Mesendoderm (in vitro differentiated cells): ENCODE data around the gene NSMF.

Experiments used
- DNase-seq: peaks from one replicate; pipeline ENCODE4 v3.0.0; 2013
- H2AK5ac ChIP-seq: 2 replicates; pipeline ENCODE4 v1.6.1; 2013; ENCODE audit warnings: low read length, inconsistent platforms
- H2BK120ac ChIP-seq: 2 replicates; pipeline ENCODE4 v1.6.1; 2013; ENCODE audit warnings: low read depth, mild to moderate bottlenecking, low read length, moderate library complexity, mixed read lengths
- H2BK15ac ChIP-seq: replicated peaks from 2 replicates; pipeline ENCODE4 v1.6.1; 2013; ENCODE audit warnings: low read depth, mild to moderate bottlenecking, moderate library complexity
- H2BK5ac ChIP-seq: 2 replicates; pipeline ENCODE4 v1.6.1; 2013; ENCODE audit warnings: low read length, inconsistent platforms
- H3K18ac ChIP-seq: 2 replicates; pipeline ENCODE4 v1.6.1; 2013; ENCODE audit warnings: mild to moderate bottlenecking, low read length, mixed read lengths
- H3K23ac ChIP-seq: one replicate; pipeline ENCODE4 v1.6.1; 2013; ENCODE audit warnings: low read length
- H3K27ac ChIP-seq: 2 replicates; pipeline ENCODE4 v1.5.1; 2013; ENCODE audit warnings: low read depth, mild to moderate bottlenecking, inconsistent platforms, low read length, moderate library complexity
- H3K27me3 ChIP-seq: 2 replicates; pipeline ENCODE4 v1.6.1; 2013; ENCODE audit warnings: low read length, control low read depth, mild to moderate bottlenecking, inconsistent platforms; ENCODE audit not compliant: insufficient read depth, poor library complexity
- H3K36me3 ChIP-seq: 2 replicates; pipeline ENCODE4 v1.6.1; 2013; ENCODE audit warnings: low read length, inconsistent platforms; ENCODE audit not compliant: control insufficient read depth, insufficient read depth
- H3K4ac ChIP-seq: one replicate; pipeline ENCODE4 v1.6.1; 2013; ENCODE audit warnings: low read depth, mild to moderate bottlenecking, low read length, moderate library complexity
- H3K4me1 ChIP-seq: 2 replicates; pipeline ENCODE4 v1.6.1; 2013; ENCODE audit warnings: low read depth, low read length, inconsistent platforms; ENCODE audit not compliant: control insufficient read depth
- H3K4me2 ChIP-seq: 2 replicates; pipeline ENCODE4 v1.6.1; 2013; ENCODE audit warnings: low read length
- H3K4me3 ChIP-seq: 2 replicates; pipeline ENCODE4 v1.5.1; 2013; ENCODE audit warnings: mild to moderate bottlenecking, low read length
- H3K56ac ChIP-seq: one replicate; pipeline ENCODE4 v1.6.1; 2013; ENCODE audit warnings: low read length
- H3K79me1 ChIP-seq: 2 replicates; pipeline ENCODE4 v1.6.1; 2013; ENCODE audit warnings: low read length, inconsistent platforms
- H3K79me2 ChIP-seq: 2 replicates; pipeline ENCODE4 v1.6.1; 2013; ENCODE audit warnings: mild to moderate bottlenecking, low read length; ENCODE audit not compliant: control insufficient read depth, insufficient read depth
- H3K9ac ChIP-seq: 2 replicates; pipeline ENCODE4 v1.6.1; 2013; ENCODE audit warnings: low read length, inconsistent platforms
- H4K5ac ChIP-seq: one replicate; pipeline ENCODE4 v1.6.1; 2013; ENCODE audit warnings: low read length
- H4K8ac ChIP-seq: one replicate; pipeline ENCODE4 v1.6.1; 2013; ENCODE audit warnings: low read depth, mild to moderate bottlenecking, control low read depth, low read length, moderate library complexity
- WGBS: extraction: QIAGEN DNeasy Blood & Tissue Kit; methylation state at CpG from one replicate; pipeline ENCODE4 v1.1.7; 2013; ENCODE audit warnings: low lambda C conversion rate, missing lambda C conversion rate; ENCODE audit not compliant: insufficient coverage; ENCODE audit errors: extremely low coverage; 5-methylcytosine and 5-hydroxymethylcytosine counted together

NSMF gene

GRCh38 chr9:137433349-137433915, 25.7 kb downstream of the NSMF start:
- Histone ChIP-seq H4K8ac (no peak overlapping the region), H3K4me2 (no peak overlapping the region), H3K27ac (no peak overlapping the region), H3K4me1 (no peaks in the 10 kb centered on the region), H2BK15ac (no peak overlapping the region), H3K56ac (no peak overlapping the region), H3K79me2 (no peaks in the 10 kb centered on the region), H2BK120ac (no peak overlapping the region), H2AK5ac (no peak overlapping the region), H3K18ac (no peak overlapping the region), H3K4ac (no peak overlapping the region), H4K5ac (no peak overlapping the region), H2BK5ac (no peak overlapping the region), H3K4me3 (no peak overlapping the region), H3K36me3 (no peaks in the 10 kb centered on the region), H3K79me1 (no peaks in the 10 kb centered on the region), H3K9ac (no peak overlapping the region), H3K23ac (no peak overlapping the region), H3K27me3 (no peaks in the 10 kb centered on the region)
- no peak for DNase-seq
- no CpG with 5 or more reads among the region's 19 CpGs for WGBS

DNA sequence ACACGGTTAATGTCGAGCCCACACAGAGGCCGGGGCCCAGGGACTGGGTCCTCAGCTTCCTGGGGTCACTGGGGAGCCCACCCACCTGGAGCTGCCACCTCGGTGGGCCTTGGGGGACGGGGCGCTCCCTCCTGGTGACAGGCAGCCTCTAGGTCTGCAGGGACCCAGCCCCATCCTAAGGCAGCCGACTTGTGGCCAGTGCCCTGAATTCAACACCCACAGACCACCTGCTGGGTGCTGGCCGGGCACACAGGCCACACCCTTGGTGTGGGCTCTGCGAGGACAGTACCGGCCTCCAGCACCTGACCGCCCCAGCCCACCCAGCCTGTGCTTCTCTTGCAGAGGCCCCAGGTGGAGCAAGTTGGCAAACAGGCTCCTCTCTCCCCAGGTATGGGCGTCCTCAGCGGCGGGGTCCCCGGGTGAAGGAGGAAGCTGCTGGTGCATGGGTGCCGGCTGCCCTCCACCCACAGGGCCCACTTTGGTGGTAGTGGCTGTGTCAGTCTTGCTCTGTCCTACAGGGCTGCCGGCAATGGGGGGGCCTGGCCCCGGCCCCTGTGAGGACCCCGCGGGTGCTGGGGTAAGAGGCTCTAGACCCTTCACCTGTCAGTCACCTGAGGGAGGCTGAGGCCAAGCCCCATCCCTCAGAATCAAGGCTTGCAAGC, 26.3 kb downstream of the NSMF start:
- Histone ChIP-seq H3K4me2 (no peak overlapping the region), H3K4ac (no peak overlapping the region), H2BK120ac (no peak overlapping the region), H2BK15ac (no peak overlapping the region), H3K9ac (no peak overlapping the region), H3K18ac (no peak overlapping the region), H3K56ac (no peak overlapping the region), H3K36me3 (no peaks in the 10 kb centered on the region), H2BK5ac (no peak overlapping the region), H3K27ac (no peak overlapping the region), H4K8ac (no peak overlapping the region), H2AK5ac (no peak overlapping the region), H3K79me1 (no peaks in the 10 kb centered on the region), H3K4me3 (no peak overlapping the region), H3K4me1 (no peaks in the 10 kb centered on the region), H3K27me3 (no peaks in the 10 kb centered on the region), H3K79me2 (no peaks in the 10 kb centered on the region), H3K23ac (no peak overlapping the region), H4K5ac (no peak overlapping the region)
- WGBS, result no CpG with 5 or more reads among the region's 20 CpGs
- DNase-seq, result no peak

GRCh38 chr9:137431416-137431931, 27.7 kb downstream of the NSMF start:
- H3K4me1 ChIP-seq, result no peaks in the 10 kb centered on the region
- H3K27ac ChIP-seq, result no peak overlapping the region
- H3K23ac ChIP-seq, result no peak overlapping the region
- H3K79me1 ChIP-seq, result no peaks in the 10 kb centered on the region
- no peak overlapping the region for H3K4ac ChIP-seq
- H3K4me2 ChIP-seq, result no peak overlapping the region
- no peak overlapping the region for H3K9ac ChIP-seq
- H2AK5ac ChIP-seq, result no peak overlapping the region
- H3K18ac ChIP-seq, result no peak overlapping the region
- no peak overlapping the region for H4K8ac ChIP-seq
- no peak overlapping the region for H3K56ac ChIP-seq
- H2BK120ac ChIP-seq, result no peak overlapping the region
- H4K5ac ChIP-seq, result no peak overlapping the region
- H2BK15ac ChIP-seq, result no peak overlapping the region
- no peak for DNase-seq
- H3K27me3 ChIP-seq, result no peaks in the 10 kb centered on the region
- no peak overlapping the region for H3K4me3 ChIP-seq
- no CpG with 5 or more reads among the region's 21 CpGs for WGBS
- H3K79me2 ChIP-seq, result no peaks in the 10 kb centered on the region
- H2BK5ac ChIP-seq, result no peak overlapping the region
- no peaks in the 10 kb centered on the region for H3K36me3 ChIP-seq

DNA sequence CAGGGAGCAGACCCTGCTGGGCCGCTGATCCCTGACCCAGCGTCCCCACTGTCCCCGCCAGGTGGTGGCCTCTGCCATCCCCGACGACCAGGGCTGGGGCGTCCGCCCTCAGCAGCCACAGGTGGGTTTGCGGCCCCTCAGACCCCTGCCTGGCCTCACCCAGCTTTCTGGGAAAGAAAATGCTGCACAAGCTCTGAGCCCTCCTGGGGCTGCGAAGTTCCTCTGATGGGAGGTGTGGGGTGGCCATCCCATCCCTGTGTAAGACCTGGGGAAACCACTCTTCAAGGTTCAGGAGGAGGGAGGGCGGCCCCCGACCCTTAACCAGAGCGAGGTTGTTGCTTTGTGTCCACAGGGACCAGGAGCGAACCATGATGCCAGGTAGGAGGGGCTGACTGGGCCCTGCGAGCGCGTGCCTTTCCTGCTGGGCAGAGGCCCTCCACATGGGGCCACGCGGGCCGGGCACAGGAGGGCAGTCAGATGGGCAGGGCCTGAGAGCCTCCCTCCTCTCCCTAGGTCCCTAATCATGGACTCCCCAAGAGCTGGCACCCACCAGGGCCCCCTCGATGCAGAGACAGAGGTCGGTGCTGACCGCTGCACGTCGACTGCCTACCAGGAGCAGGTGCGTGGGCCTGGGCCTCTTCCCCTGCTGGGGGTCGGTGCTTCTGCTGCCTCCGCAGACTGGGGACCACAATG, 28.3 kb downstream of the NSMF start:
- H3K27me3 ChIP-seq, result no peaks in the 10 kb centered on the region
- no peak overlapping the region for H3K4ac ChIP-seq
- no peak overlapping the region for H3K23ac ChIP-seq
- H2AK5ac ChIP-seq, result no peak overlapping the region
- no peaks in the 10 kb centered on the region for H3K79me2 ChIP-seq
- H3K79me1 ChIP-seq, result no peaks in the 10 kb centered on the region
- no peak overlapping the region for H2BK5ac ChIP-seq
- no peak for DNase-seq
- H3K18ac ChIP-seq, result no peak overlapping the region
- H3K4me3 ChIP-seq, result no peak overlapping the region
- H3K27ac ChIP-seq, result no peak overlapping the region
- WGBS, result no CpG with 5 or more reads among the region's 27 CpGs
- no peaks in the 10 kb centered on the region for H3K36me3 ChIP-seq
- no peak overlapping the region for H2BK120ac ChIP-seq
- no peak overlapping the region for H4K5ac ChIP-seq
- H3K9ac ChIP-seq, result no peak overlapping the region
- H3K4me1 ChIP-seq, result no peaks in the 10 kb centered on the region
- no peak overlapping the region for H4K8ac ChIP-seq
- H3K4me2 ChIP-seq, result no peak overlapping the region
- H2BK15ac ChIP-seq, result no peak overlapping the region
- no peak overlapping the region for H3K56ac ChIP-seq

GRCh38 chr9:137429974-137430722, 29.0 kb downstream of the NSMF start:
- no peak overlapping the region for H3K4me3 ChIP-seq
- no peak overlapping the region for H4K8ac ChIP-seq
- H3K4me1 ChIP-seq, result no peaks in the 10 kb centered on the region
- no peaks in the 10 kb centered on the region for H3K36me3 ChIP-seq
- H3K79me1 ChIP-seq, result no peaks in the 10 kb centered on the region
- no peak overlapping the region for H3K4ac ChIP-seq
- no peak overlapping the region for H2AK5ac ChIP-seq
- H3K9ac ChIP-seq, result no peak overlapping the region
- no peaks in the 10 kb centered on the region for H3K79me2 ChIP-seq
- H3K23ac ChIP-seq, result no peak overlapping the region
- H3K27me3 ChIP-seq, result no peaks in the 10 kb centered on the region
- no CpG with 5 or more reads among the region's 34 CpGs for WGBS
- H3K4me2 ChIP-seq, result no peak overlapping the region
- no peak overlapping the region for H2BK5ac ChIP-seq
- H3K27ac ChIP-seq, result no peak overlapping the region
- no peak overlapping the region for H2BK15ac ChIP-seq
- no peak for DNase-seq
- no peak overlapping the region for H3K18ac ChIP-seq
- no peak overlapping the region for H3K56ac ChIP-seq
- H4K5ac ChIP-seq, result no peak overlapping the region
- H2BK120ac ChIP-seq, result no peak overlapping the region
